Suprapubic skin (tissue), 4 donors: ENCODE data around the gene ZNF892.

Experiments
- CTCF ChIP-seq, 2 donors: fragments of 200-600 bp in 1 of 2; fragments of 450-650 bp in 1 of 2; sonication (generic) in 1 of 2; IDR thresholded peaks; one replicate each; pipeline ENCODE4 v1.5.1; 2016 to 2019; ENCODE audit warnings: antibody characterized with exemption in 2 of 2, mild to moderate bottlenecking in 1 of 2, moderate library complexity in 1 of 2
- EP300 ChIP-seq: sonication (generic); formaldehyde crosslinking; IDR thresholded peaks from one replicate; pipeline ENCODE4 v1.6.1; 2017; ENCODE audit warnings: antibody characterized with exemption
- POLR2A ChIP-seq, 2 donors: fragments of 450-650 bp; IDR thresholded peaks; one replicate each; pipeline ENCODE4 v1.6.1; 2017; ENCODE audit warnings: antibody characterized with exemption in 2 of 2, mild to moderate bottlenecking in 2 of 2, moderate library complexity in 2 of 2
- POLR2AphosphoS5 ChIP-seq, 3 donors: sonication (generic); formaldehyde crosslinking; IDR thresholded peaks; one replicate each; pipeline ENCODE4 v1.6.1; 2017; ENCODE audit warnings: antibody characterized with exemption in 3 of 3

GRCh38 chr2:95159690-95160449, 47.5 kb upstream of the ZNF892 start, which contains the start of gene ZNF514:
- no peak for TF ChIP-seq CTCF (IDR thresholded peaks at IDR 0.05)
- no peak for TF ChIP-seq POLR2AphosphoS5 (IDR thresholded peaks at IDR 0.05)
- no peak for TF ChIP-seq POLR2A (IDR thresholded peaks at IDR 0.05)
- no peak for TF ChIP-seq EP300
